Fibroblast of skin of right quadriceps (primary cell): ENCODE measurements around the gene PANK4.

Experiments used
- DNase-seq: peaks from one replicate; pipeline ENCODE4 v3.0.0-alpha.2; 2013

PANK4 gene

DNA sequence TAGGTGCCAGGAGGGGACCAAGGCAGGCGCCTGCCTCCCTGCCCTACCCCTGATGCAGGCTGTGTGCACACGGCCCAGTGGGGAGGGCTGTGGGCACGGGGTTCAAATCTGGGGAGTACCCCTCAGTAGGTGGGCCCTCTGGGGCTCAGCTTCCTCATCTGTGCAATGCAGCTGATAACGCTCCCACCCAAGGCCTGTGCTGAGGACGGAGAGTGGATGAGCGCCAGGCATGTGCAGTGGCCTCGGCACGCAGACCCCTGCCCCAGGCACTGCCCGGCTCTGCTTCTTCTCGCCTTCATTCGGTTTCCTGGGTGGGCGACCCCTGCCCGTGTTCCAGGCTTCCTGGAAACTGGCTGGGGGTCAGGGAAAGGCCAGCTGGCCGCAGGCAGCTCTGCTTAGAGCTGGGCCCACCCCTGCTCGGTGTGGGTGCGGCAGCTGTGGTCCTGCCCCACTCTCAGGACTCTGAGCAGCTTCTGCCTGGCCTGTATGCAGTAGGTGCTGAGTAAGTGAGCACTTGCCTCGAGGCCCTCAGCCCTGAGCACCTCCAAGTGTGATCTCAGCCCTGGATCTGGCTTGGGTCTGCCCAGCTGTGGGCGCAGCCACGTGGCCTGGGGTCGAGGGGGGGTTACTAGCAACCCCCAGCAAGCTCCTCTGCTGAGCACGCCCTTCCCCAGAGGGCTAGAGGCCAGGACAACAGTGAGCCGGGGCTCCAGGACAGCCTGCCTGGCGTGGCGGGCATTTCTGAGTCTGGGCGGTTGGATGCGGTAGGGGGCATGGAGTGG is 17.9 kb upstream of the PANK4 start:
- DNase-seq = no peak

DNA sequence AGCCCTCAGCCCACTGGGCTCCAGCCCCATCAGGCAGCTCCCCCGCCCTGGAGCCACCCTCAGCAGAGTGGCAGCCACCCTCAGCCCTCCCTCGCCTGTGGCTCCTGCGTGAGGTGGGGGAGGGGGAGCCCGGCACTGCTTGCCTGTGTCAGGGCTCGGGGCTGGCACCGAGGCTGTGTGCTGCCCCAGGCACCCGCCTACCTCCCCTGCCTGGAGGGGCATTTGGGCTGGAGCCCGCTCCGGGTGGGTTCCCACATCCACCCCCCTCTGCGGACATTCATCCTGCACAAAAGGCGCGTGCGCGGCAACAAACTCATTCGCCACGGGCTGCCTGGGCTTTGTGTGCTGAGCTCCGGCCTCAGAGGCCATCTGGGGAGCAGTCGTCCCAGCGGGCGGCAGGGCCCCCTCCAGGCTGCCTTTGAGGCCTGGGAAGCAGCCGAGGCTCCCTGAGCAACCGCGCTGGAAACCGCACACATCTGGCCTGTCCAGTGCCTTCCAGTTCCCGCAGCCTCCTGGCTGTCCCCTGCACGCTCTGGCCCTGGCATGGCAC is 17.2 kb upstream of the PANK4 start:
- DNase-seq = peak; percentile 15

DNA sequence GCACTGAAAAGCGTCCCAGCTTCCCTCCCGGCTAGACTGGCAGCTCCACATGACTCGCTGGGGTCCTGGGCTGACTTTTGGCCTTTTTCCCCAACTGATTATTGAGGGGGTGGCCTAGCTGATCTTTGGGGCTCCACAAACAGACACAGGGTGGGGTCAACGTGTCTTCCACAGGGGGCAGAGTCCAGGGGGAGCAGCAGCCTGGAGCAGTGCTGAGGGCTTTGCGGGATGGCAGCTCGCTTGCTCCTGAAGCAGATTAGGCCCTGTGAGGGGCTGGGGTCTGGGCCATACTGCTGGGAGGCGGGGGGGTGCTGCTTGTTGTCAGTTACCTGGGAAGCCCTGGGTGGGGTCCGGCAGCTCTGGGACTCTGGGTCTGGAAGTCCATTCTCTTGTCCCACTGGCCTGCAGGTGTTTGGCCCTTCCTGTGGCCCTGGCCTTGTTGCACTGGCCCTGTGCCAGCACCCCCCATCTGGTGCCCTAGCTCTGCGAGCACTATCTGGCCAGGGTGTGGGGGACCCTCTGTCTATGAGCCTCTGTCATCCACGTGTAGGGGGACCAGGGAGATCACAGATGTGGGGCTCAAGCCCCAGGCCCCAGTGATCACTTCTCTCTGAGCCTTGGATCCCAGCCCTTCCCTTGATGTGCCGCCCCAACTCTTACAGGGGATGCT is 16.0 kb upstream of the PANK4 start:
- no peak for DNase-seq

DNA sequence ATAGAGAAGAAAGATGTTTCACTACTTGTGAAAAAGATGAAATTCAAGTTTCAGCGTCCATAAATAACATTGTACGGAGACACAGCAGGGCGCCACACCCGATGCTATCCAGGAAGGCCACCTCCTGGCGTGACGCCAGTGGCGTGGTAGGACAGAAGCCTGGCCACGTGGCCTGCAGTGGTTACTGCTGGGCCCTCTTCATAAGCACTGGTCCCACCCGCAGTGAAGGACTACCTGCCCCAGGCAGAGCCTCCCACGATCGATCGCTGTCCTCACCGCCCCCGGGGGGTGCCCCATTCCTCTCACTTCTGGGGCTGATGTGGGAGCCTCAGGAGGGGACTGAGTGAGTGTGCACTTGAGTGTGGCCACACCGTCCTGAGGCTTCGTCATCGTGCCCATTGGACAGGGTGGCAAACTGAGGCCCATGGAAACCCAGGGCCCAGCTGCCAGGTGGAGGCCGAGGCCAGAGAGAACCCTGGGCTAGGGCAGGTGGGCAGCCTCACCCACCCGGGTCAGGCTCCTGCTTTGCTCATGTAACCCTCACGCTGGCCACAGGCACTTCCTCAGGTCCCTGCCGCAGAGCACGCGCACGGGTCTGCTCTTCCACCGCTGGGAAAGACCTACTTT is 15.3 kb upstream of the PANK4 start:
- DNase-seq = peak; percentile 16

DNA sequence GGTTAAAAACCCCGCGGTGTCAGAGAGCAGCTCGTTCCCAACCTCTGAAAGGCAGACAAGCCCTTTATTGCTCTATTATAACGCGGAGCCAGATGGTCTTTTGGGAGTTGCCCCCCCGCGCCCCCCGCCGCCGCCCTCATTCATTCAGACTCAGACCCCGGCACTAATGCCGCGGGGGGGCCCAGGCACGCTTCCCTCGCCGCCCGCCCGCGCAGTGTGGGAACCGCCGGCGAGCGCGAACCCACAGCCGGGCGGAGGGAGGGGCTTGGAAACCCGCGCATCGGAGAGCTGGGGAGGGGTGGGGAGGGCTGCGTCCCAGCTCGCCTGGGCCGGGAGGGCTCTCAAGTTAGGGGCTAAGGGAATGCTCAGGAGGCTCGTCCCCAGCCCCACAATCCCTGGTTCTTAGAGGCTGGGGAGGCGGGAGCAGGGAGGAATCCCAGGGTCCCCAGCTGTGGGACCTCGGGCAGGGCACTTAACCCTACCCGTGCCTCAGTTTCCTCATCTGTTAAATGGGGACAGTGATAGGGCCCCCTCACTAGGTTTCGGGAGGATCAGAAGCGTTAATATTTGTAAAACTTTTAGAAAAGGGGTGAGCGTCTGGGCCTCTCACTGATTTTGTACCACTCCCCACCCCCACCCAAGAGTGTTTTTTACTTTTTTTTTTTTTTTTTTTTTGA is 14.6 kb upstream of the PANK4 start:
- no peak for DNase-seq

DNA sequence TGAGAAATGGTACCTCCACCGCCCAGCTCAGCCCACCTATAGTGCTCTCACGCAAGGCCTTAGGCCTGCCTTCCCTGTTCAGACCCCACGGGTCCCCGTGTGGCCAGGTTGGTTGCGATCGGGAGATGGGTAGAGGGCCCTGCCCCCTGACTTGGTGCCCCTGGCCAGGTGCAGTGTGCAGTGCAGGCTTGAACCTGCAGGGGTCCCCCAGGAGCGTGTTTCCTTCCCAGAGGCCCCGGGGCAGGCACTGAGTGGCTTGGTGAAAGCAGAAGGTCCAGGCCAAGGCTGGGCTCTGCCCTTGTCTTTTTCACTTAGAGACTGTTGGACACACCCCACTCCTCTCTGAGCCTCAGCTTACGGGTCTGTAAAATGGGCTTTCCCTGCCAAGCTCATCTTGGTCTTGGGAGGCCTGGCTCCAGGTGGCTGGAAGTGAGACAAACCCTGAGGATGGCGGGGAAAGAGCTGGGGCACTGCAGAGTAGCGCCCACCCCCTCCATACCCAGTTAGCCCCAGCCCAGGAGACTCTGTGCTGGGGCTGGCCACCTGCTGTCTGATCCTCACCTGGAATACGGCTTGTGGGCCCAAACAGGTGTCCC is 13.0 kb upstream of the PANK4 start:
- no peak for DNase-seq

DNA sequence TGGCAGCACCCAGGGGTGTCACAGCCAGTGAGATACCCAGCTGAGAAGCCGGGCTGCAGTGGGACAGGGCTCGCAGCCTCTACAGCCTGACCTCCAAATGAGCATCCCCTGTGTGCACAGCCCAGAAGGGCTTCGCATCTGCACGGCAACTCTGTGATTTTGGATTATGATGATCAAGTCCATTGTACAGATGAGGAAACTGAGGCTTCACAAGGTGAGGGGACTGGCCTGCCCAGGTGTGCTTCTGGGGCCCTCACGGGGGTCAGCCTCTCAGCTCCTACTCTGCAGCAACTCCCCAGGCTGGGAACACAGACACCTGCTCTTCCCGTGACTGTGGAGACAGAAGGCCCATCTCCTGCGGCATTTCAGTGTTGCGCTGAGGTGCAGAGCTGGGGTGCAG is 12.5 kb upstream of the PANK4 start:
- DNase-seq = no peak

DNA sequence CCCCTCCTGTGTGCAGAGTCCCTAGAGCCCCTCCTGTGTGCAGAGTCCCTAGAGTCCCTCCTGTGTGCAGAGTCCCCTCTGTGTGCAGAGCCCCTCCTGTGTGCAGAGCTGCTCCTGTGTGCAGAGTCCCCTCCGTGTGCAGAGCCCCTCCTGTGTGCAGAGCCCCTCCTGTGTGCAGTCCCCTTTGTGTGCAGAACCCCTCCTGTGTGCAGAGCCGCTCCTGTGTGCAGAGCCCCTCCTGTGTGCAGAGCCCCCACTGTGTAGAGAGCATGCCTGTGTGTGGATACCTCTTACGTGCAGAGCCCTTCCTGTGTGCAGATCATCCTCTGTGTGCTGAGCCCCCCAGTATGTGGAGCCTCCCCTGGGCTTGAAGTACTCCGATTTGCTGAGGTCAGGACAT is 12.0 kb upstream of the PANK4 start:
- no peak for DNase-seq

DNA sequence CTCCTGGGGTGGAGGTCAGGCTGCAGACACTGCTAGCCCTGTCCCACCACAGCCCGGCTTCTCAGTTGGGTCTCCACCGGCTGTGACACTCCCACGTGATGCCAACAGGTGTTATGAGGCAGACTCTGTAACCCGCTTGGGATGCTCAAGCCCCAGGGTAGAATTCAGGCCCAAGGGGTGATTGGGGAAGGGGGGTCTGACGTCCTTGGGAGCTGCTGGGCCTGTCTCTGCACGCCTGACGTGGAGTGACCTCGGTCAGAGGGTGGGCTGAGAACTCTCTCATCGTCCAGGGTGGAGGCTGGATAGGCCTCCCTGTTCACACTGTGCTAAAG is 11.4 kb upstream of the PANK4 start:
- DNase-seq = no peak

DNA sequence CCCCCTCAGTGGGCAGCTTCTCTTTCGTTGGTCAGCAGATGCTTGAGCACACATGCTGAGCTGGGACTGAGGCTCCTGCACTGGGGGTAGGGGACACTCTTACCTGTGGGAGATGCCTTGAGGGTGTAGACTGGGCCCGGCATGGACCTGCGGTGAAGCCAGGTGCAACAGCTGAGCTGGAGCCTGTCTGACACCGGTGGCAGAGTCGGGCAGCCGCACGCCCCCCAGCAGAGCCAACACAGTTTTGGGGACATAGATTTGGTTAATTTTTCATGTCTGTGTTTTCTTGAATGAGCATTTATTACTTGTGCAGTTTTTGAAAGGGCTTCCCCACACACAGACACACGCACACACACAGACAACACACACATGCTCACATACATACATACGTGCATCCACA is 9.6 kb upstream of the PANK4 start:
- DNase-seq = no peak

DNA sequence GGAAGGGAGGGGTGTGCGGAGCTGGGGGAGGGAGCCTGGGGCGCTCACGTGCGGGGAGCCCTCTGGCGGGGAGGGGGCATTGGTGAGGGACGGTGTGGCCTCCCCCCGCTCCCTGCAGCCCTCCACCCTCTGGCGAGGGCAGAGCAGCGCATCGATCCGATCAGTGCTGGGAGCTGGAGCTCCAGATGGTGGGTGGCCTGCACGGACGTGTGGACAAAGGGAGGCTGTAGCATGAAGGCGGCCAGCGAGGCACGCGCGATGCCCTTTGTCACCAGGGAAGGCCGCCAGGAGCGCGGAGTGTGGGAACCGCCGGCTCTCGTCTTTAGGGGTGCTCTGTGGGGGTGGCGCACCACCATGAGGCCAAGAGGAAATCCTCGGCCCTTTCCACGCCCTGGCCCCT is 9.1 kb upstream of the PANK4 start:
- DNase-seq = no peak

DNA sequence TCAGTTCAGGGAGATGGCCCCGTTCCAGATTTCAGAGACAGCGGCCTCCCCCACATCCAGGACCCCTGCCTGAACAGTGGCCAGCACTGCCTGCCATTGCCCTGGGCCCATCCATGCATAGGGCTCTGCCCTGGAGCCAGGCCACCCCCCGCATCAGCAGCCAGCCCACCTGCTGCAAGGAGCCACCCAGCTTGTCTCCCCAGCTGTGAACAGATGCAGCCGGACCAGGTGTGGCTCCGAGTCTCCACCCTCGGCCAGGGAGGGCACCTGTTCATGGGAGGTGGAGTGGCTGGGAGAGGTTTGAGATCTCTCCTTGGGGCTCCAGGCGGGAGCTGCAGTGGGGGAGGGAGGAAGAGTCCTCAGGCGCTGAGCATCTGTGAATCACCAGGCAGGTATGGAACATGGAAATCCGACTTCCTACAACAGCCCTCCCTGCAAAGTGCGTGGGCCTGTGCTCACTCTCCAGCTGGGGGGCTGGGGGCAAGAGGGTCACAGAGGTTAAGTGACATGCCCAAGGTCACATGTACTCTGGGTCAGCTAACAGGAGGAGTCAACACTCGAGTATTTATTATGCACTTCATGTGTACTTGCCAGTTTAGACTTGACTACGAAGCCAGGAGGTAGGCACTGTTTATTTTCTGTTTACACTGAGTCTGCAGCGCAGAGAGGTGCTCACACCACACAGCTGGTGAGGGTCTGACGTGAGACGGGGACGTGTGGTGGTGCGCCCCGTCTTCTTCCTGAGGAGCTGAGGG is 8.5 kb upstream of the PANK4 start:
- DNase-seq = peak; percentile 64

DNA sequence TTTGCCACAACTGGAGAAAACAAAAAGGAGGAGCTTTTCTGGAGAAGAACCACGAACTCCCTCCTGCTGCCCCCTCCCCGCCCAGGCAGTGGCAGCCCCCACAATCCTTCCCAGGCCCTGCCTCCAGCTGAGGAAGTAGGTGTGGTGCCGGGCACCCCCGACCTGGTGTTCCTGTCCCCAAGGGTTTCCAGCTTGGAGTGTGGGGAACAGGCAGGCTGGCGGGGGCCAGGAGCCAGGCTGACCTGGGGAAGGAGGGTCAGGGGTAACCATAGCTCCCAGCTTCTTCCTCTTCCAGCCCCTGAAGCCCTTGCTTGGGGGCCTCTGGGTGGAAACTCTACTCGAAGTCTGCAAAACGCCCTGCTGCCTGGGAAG is 7.9 kb upstream of the PANK4 start:
- no peak for DNase-seq

DNA sequence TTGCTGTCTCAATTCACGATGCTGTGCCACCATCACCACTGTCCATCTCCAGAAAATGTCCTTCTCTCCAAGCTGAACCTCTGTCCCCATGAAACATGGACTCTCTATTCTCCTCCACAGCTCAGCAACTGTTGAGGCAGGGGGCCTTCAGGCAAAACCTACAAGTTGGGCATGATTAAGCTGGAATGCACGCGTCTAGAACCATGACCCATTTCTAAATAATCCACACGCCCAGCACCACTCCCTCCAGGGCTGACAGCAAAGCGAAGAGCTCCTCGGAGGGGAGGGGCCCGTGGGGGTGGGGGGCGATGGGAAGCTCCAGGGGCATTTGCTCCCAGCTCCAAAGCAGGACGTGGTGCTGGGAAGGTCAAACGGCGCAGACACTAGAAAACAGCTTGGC is 7.0 kb upstream of the PANK4 start:
- peak; percentile 61 for DNase-seq

DNA sequence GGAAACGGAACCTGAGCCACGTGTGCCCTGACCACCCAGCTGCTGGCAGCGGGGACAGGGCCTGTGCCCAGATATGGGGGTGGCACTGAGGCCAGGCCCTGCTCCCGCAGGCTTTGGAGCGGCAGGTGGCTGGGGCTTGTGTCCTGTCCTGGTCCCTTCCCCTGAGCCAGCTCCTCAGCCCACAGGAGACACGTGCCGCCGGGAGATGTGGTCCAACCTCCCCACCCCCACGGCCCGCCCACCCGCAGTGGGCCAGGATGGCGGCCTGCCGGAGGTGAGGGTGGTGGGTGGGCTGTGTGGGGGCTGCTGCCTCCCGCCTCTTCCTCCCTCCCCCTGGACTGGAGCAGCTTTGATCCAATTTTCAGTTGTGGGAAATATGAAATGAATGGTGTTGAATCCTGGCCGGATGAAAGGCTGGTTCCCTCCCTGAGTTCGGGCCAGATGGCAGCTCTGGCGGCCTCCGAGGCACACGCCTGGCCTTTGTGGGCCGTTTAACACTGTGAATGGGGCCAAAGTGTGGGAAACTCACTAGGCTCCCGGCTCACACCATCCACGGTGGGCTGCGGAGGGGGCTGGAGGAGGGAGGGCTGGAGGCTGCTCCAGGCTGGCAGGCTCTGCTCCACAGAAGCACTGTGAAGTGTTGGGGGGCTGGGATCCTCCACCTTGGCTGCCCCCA is 6.2 kb upstream of the PANK4 start:
- DNase-seq = no peak

DNA sequence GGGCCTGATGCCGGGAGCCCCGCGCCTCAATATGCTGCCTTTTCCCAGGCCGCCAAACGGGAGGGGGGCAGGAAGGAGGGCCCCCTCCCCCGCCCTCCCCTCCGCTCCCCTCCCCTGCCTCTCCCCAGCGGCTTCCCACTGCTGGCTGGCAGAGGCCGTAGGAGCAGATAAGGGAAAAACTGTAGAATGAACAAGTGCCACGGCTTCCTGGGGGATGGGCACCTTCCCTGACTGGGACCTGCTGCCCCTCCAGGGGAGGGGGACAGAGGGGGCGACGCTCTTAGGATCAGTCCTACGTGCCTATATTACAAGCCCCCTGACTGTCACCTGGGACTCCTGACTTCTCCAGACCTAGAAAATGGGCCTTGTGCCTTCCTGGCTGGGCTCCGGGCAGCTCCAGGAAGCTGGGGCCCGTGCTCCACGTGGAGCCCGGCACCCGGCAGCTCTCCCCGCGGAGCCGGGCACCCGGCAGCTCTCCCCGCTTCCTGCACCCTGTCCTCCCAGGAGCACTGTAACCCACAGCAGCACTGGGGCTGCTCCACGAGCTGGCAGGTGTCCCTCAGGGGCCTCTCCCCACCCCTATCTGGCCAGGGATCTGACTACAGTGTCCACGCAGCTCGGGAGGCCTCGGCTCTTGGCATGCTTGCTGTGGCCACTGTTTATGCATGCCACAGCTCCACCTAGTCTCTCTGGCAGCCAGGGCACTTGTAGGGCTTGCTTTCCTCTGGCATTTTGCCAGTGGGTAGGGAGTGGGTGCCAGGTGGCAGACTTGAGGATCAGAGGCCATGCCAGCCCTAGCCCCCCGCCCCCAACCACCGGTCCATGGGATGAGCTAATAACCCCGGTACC is 4.3 kb upstream of the PANK4 start:
- DNase-seq = no peak

DNA sequence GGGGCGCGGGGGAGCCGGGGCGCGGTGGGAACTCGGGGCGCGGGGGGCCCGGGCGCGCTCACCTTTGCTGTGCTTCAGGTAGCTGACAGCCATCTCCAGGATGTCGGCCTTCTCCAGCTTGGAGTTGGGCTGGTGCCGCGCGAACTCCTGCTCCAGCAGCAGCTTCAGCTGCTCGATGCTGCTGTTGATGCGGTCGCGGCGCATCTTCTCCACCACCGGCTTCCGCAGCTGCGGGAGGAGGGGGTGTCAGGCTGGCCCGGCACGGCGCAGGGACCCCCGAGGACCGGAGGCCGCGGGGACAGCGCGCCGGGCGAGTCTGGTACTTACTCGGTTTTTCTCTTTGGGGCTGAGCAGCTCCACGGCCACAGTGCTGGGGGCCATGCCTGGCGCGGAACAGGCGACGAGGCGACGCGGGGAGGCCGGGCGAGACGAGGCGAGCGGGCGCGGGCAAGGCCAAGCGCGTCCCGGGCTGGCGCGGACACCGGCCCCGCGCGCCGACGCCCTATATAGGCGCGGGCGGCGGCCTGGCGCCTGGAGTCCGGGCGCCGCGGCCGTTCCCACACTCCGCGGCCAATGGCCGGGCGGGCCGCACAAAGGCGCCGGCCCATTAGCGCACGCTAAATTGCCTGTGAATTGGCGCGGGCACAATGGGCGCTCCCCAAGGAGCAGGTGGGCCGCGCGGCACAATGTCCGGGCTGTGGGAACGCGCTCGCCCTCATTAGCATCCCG is 3.6 kb upstream of the PANK4 start, which contains the start of gene HES5:
HES5 (minus strand) TSS at position 480 of the 729 bp plus-strand sequence; CDS start at position 381, 99 bp downstream.
- no peak for DNase-seq

DNA sequence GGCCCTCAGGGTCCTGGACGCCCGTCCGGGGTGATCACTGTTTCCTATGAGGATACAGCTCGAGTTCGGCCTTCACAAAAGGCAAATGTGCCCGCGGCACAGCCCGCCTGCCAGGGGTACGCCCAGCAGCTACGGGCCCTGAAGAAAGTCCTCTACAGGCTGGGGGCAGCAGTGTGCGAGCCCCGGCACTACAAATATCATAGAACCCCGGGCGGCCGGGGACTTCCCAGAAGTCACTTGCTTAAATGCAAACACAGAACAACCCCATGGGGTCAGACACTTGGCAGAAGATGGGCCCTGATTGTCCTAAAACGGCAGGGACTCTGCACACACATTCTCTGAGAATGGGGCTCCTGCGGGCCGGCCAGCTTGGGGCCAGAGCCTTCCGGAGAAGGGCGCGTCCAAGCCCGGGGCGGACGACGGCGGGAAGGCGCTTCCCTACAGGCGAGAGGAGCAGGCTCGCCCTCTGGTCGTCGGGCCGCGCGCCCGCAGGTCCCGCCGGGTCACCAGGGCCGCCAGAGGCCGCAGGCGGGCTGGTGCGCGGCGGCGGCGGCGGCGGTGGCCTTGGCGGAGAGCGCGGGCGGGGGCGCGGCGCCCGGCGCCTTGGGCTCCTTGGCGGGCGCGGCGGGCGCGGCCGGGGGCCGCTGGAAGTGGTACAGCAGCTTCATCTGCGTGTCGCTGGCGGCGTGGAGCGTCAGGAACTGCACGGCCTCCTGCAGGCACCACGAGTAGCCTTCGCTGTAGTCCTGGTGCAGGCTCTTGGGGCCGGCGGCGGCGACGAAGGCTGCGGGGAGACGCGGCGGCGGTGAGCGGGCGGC is 2.8 kb upstream of the PANK4 start:
- DNase-seq = no peak

DNA sequence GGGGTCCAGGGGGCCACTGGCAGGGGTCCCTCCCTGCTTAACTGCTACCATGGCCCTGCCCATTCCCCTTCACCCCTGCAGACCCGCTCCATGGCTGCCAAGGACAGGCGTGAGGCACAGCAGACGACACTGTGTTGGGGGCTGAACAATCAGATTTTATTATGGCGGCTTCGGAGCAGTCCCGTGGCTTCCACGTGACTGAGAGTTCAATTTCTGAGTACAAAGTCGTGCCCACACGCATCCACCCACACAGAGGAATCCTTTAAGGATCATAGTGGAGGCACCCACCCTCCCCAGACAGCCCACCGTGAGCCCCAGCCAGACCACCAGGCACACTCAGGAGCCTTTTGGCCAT is 2.2 kb upstream of the PANK4 start:
- DNase-seq = no peak
